ENCODE measurements around the gene CCT5.

The CCT5 gene

DNA sequence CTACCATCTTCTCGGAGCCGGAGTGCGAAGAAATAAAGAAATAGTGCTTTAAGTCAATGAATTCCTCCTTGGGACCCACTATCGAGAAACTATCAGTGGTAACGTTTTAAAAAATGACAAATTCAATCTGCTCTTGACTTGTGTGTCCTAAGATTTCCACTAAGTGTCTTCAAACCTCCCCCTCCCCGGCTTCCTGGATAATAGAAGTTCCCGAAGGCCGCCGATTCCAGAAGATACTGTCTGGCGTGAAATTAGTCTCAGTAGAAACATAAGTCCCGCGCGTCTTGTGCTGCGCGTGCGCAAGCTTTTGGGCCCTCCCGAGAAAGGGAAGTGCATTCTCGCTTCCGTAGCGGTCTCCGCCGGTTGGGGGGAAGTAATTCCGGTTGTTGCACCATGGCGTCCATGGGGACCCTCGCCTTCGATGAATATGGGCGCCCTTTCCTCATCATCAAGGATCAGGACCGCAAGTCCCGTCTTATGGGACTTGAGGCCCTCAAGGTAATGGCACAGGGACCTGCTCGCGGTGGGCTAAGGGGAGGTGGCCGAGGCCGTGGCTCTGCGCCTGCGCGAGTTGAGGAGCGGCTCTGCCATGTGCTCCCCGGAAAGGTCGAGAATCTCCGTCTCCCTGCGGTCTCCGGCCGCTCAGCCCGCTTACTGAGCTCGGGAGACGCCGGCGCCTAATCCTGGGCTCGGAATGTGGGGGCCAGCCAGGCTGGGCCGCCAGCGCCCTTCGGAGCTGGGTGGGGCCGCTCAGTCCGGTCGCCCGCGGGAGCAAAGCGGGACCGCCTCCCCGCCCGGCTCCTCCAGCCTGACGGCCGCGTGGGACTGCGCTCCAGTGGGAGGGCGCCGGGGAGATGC, at the start of gene CCT5:
TSS of gene CCT5 (plus strand) at position 333 of the 858 bp plus-strand sequence. CDS start at position 394, 61 bp downstream.
- peak; percentile 79 to 84 for DNase-seq (ENCODE audit: low read depth in 2 of 2)

DNA sequence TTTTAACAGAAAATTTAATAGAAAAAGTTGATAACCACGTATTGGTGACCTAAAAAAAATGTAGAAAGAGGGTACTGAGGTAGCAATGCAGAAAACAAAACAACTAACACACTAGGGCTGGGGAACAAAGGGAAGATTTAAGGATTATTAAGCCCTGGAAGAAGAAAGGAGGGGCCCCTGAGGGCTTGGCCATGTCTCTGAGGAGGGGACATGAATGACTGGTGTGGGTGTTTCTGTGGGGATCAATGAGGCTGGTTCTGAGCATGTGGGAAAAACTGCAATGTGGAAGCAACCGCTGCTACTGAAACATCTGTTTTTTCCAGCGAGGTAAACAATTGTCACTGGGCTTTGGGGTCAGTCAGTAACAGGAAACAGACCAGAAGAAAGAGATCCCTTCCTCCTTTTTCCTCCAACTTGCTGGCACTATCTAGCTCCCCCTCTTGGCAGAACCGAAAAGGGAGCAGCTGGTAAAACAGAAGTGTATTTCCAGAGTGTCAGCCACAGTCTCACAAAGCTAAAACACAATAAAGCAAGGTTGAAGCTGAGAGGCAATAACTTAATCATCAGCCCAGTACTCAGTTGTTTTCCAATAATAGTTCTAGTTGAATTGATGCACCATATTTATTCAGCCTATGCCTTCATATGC, 48.7 kb upstream of the CCT5 start:
- no peak for DNase-seq (ENCODE audit: low read depth in 2 of 2)

DNA sequence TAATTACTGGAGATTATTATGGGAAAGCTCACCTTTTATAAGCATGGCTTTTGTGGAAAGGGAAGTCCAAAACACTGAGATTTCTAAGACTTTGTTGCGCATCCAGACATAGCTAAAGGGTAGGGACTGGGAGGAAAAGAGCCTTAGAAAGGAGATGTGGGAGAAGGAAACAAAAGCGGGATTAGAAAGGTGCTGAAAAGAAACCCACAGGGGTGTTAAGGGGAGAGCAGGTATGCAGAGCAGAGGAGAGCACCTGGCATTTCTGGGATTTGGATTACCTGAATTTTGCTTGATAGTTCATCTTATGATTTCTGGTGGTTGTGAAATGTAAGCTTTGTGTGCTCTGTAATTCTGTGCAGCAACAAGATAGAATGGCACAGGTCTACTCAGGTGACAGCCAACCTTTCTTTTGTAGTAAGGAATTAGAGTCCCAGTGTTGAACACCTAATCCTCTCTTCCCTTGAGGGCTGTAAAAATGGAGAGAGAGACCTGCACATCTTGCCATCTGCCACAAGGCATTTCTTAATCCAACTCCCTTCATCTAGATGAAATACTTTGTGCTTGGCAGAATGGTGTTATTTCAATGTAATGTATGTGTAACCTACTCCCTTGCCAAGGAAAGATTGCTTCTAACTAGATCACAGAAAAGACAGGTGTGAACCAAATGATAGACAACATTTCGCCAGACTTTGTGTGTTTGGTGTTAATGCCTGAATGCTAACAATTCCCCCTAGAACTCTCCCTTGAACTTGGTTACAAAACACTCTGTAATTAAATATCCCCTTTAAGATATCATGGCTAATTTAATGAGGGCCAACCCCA, 47.8 kb upstream of the CCT5 start:
- DNase-seq (ENCODE audit: low read depth in 2 of 2), result no peak

DNA sequence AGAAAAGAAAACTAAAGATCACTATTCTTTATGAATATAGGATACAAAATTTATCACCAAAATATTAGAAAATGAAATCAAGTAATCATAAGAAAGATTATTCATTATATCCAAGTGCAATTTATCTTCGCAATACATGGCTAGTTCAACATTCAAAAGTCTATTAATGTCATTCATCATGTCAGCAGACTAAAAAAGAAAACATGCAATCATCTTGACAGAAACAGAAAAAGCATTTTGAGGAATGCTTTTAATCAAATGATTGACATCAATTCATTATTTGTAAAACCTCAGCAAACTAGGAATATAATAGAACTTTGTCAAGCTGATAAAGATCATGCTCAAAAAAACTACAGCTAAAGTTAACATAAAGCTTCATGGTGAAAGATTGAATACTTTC, 41.1 kb upstream of the CCT5 start:
- DNase-seq (ENCODE audit: low read depth in 2 of 2), result no peak

DNA sequence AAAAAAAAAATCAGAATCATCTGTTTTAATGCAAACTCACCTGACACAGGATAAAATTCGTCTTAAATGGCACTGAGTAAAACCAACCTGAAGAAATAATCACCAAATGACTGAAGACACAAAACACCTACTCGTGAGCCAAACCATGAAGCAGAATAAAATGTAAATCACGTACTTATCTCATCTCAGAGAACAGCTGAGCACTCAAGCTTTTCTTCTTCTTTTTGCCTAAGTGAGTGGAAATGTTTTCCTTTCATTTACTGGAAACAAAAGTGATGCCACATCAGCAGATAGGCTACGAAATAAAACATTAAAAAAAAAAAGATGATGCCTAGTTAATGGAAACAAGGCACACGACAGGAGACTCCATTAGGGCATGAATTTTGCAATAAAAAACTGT, 36.8 kb upstream of the CCT5 start:
- DNase-seq (ENCODE audit: low read depth in 2 of 2), result no peak

DNA sequence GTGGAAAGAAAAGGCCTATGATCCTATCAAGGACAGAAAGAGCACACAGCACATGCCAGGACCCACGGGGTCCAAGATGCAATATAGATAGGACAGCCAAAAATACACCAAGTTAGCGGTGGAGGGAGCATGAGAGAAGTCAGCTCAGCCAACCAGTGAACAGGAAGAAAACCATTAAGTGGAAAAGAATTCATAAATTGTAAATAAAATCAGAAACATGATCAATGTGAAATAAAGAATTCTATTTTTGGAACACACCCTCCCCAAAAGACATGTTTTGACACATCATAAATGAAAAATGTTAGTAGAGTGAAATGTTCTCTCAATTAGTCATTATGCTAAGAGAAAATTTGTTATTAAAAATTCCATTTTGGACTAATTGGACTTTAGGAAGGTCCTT, 36.0 kb upstream of the CCT5 start:
- DNase-seq (ENCODE audit: low read depth in 2 of 2), result no peak

DNA sequence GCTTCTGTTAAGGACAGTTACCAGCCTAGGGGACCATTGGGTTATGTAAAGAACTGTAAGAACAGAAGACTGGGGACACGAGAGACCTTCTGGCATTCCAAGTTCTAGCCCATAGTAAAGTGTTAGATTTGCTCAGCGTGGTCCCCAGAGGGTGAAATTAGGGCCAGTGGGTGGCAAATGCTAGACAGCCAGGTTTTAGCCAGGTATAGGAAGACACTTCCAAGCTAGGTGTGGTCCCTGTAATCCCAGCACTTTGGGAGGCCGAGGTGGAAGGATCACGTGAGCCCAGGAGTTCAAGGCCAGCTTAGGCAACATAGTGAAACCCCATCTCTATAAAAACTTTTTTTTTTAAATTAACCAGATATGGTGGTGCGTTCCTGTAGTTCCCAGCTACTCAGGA, 34.7 kb upstream of the CCT5 start:
- no peak for DNase-seq (ENCODE audit: low read depth in 2 of 2)

DNA sequence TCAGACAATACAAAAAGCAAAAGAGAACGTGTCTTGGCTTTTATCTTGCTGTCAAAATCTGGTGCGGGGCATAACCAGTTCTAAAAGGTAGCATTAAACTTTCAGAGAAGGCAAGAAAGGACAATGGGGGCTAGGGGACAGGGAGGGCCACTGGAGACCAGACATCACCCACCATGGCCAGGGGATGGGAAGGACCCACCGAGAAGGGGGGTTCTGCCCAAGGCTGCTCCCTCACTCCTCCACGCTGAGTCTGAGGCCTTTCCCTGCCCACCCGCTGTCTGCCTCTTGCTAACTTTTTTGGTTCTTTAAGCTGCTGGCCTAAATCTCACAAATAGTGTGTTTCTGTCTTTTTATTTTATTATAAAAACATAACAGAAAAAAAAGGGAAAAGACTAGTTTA, 34.0 kb upstream of the CCT5 start:
- DNase-seq (ENCODE audit: low read depth in 2 of 2), result no peak

DNA sequence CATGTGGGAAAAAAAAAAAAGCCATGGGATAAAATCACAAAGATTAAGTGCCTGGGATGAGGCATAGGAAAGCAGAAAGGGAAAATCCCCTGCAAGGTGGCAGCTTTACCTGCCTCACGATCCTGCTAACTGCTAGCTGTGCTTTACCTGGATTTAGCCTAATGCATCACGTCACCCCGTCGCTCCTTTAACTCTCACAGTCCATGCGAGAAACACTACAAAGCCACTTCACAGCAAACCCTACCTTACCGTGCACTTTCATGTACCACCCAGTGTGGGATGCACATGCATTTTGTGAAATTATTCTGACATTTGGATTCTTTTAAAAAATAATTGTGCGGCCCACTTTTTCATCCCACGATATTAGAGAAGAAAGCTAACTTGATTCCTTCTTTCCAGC, 31.4 kb upstream of the CCT5 start:
- DNase-seq (ENCODE audit: low read depth in 2 of 2), result no peak

DNA sequence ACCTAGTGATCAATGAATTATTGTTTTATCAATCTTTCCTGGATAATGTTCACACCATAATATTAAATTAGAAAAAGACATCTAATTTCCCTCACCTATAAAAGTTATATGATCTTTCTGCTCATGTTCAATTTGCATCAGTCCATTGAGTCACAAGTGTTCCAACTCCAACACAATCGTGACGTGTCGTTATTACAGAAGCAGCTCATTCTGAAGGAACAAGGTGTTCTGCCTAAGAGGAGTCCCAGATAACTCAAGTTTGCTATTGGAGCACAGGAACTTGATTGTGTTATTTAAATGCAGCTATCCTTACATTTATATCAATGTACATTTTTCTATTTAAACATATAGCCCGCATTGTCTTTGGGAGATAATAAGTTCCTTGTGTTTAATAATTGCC, 31.0 kb upstream of the CCT5 start:
- no peak for DNase-seq (ENCODE audit: low read depth in 2 of 2)

DNA sequence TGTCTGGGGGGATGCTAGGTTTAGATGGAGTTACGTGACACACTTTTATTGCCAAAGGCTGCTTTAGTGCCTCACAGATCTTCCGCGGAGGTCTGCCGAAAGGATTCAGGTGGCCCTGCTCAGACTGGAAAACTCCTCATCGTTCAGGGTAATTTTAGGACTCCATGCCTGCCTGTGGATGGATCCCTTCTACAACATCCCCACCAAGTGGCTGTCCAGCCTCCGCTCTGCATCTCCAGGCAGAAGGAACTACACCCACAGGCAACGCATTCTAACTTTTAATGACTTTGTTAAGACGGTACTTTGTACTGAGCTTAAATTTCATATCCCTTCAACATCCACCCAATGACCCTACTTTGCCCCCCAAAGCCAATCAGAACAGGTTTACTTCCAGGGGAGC, 29.8 kb upstream of the CCT5 start:
- DNase-seq (ENCODE audit: low read depth in 2 of 2), result no peak

DNA sequence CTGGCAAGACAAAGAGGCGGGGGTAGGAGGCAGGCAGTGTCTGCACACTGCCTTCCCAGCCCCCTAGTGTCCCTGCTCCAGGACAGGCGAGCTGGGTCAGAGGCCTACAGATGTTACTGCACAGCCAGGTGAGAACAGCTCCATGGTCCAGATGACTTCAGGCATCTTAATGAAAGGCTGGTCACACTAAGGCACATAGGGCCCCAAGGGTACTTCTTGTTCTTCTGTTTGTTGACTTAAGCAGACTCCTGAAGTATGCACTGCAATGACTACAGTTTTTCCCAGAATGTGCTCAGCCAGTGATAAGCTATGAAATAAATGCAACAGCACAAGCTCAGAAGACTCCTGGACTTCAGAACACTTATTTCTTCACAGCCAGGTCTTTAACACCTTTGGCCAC, 27.8 kb upstream of the CCT5 start:
- DNase-seq (ENCODE audit: low read depth in 2 of 2), result no peak

DNA sequence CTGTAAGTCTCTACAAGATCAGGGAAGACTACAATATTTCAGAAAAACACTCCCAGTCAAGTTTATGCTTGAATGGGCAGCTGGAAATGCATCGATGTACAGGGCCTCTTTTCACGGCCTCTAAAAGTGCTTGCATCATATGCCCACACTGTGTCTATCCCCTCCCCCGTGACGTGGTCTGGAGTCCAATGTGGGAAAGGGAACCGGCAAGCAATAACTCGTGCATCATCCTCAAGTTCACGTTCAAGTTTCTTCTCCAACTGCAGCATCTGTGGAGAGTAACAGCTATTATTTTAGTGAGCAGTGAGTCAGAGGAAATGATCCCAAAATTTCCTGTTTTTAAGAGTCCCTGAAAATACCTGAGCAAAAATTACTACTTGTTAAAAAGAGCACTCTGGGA, 22.7 kb upstream of the CCT5 start:
- DNase-seq (ENCODE audit: low read depth in 2 of 2), result no peak

DNA sequence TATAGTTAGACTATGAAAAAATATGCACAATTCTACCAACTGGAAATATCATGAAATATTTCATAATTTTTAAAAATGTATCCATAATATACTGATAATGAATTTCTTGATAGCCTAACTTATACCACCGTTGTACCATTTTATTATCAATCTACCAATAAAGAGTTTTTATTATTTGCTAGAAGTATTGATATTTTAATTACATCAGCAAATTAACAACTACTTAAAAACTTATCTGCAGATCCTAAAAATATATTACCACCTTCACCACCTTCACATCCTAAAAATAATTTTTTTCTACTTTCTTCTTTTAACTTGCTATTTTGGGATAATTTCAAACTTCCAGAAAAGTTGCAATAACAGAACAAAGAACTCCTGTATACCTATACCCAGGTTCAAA, 21.8 kb upstream of the CCT5 start:
- no peak for DNase-seq (ENCODE audit: low read depth in 2 of 2)

DNA sequence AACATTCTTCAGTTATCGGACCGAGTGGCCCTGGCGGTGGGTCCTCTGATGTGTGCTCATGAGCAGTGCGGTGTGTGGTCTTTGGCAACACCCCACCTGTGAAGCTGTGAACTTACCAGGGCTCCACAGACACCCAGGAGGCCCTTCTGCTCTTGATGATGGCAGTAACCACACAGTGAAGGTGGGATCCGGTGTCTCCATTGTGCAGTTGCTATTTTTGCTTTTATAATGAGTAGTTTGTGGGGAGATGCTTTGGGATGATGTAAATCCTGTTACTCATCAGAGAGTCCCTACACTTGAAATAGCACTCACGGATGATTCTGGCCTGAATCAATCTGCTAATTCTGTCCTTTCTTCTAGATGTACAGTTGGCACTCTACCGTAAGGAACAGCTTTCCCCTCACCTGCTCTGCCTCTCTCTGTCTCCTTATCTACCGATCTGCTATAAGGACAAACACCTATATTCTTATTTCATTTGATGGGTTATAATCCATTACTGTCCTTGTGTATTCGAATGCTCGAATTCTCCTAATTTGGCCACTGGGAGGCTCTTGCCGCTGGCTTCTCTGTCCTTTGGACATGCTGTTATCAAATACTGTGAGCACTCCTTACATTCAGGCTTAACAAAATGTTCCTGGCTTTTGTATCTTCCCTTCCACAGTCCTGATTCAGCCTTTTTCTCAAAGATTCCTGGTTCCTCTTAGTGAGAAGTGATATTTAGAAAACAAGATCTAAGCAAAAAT, 20.6 kb upstream of the CCT5 start:
- no peak for DNase-seq (ENCODE audit: low read depth in 2 of 2)

DNA sequence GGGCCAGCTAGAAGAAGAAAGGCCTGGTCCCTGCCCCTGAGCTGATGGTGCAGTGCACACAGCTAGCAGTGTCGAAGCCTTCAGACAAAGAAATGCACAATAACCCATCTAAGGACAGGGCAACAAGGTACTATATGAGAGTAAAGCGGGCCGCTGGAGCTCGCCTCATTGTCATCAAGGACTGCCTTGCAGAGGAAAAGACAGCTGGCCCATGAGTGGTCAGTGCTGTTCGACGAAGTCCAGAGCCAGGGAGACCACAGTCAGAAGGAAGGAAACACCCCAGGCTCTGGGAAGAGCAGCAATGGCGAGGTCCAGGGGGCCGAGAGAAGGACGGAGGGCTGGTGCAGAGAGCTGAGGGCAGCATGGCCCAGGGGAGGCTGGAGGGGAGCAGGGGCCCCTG, 17.7 kb upstream of the CCT5 start:
- no peak for DNase-seq (ENCODE audit: low read depth in 2 of 2)

DNA sequence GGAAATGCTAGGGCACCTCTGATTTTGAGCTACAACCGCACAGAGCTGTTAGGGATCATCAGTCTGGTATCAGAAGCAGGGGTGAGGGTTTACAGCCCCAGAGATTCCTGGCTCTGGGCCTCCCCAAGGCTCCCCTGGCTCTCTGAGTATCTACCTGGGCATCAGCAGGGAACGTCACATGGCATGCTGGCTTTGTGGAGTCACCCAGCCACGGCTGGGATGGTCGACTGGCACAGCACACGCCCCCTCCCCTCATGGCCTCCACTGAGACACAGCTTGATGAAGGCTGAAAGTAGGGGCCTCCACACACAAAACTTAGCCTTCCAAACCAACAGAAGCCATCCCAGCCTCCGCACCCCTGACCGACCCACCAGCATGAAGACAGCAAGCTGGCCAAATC, 17.1 kb upstream of the CCT5 start:
- DNase-seq (ENCODE audit: low read depth in 2 of 2), result no peak

DNA sequence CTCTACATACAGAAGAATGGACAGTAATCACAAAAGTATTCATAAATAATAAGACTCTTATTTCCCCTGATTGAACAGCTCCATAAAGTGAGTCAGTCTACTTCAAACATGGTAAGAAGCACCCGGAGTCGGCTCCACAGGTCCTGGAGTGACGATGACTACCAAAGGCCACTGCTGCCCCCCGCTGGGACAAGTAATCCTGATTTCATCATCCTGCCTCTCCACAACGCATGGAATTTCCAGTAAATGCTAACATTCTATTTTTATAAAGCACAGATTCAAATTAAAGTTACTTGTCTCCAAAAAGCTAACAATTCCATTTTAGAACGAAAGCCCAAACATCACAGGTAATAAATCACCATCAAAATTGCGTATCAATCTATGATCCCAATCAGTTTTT, 16.6 kb upstream of the CCT5 start:
- no peak for DNase-seq (ENCODE audit: low read depth in 2 of 2)

DNA sequence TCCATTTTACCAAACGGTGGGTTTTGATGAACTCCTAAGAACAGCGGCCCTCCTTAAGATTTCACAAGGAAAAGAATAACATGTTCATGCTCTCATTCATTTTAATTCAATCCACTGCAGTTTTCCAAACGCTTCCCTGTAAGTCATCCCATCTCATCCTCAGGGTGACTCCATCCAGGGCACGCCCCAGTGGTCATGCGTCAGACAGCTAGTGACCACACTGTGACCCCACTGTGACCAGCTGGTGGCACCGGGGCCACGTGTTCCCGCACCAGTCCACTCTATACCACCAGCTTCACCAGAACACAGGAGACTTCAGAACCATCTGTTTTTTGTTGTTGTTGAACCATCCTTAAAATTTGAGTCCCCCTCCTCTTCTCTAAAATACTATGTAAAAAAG, 14.7 kb upstream of the CCT5 start:
- no peak for DNase-seq (ENCODE audit: low read depth in 2 of 2)

DNA sequence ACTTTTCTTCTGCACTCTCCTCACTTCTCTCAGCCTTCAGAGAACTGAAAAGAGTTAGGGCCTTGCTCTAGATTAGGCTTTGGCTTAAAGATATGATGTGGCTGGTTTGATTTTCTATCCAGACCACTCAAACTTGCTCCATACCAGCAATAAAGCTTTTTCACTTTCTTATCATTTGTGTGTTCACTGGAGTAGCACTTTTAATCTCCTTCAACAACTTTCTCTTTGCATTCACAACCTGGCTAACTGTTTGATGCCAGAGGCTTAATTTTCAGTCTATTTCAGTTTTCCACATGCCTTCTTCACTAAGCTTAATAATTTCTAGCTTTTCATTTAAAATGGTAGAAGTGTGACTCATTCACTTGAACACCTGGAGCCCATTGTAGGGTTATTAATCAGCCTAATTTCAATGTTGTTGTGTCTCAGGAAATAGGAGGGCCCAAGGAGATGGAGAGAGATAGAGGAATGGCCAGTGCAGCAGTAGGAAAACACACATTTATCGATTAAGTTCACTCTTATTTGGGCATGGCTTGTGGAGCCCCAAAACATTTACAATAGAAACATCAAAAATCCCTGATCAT, 6.3 kb upstream of the CCT5 start:
- DNase-seq (ENCODE audit: low read depth in 2 of 2), result no peak

DNA sequence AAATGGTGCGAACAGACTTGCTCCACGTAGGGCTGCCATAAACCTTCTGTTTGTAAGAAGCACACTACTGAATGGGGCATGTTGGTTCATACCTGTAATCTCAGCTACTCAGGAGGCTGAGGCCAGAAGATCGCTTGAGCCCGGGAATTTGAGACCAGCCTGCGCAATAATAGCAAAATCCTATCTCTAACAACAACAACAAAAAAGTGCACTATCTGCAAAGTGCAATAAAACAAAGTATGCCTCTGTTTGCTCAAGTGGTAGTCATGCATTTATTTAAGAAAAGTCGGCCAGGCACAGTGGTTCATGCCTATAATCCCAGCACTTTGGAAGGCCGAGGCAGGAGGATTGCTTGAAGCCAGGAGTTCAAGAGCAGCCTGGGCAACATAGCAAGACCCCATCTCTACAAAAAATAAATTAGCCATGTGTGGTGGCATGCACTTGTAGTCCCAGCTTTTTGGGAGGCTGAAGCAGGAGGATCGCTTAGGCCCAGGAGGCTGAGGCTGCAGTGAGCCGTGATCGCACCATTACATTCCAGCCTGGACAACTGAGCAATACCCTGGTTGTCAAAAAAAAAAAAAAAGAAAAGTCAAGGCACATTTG, 5.6 kb upstream of the CCT5 start:
- DNase-seq (ENCODE audit: low read depth in 2 of 2), result no peak
